WTC11 (cell line): ENCODE results near the gene STARD13.

Experiments used
- CTCF ChIP-seq: fragments of 200-600 bp; IDR thresholded peaks from 2 replicates; pipeline ENCODE4 v1.8.0; 2022; ENCODE audit warnings: antibody characterized with exemption
- RELA ChIP-seq: sonication (generic); formaldehyde crosslinking; IDR thresholded peaks from 2 replicates; pipeline ENCODE4 v1.8.1; 2022; ENCODE audit warnings: missing genetic modification reagents, mild to moderate bottlenecking, borderline replicate concordance
- ZNF121 ChIP-seq: sonication (generic); formaldehyde crosslinking; IDR thresholded peaks from 2 replicates; pipeline ENCODE4 v1.8.0; 2023; ENCODE audit warnings: missing genetic modification reagents

GRCh38 chr13:33249894-33250293, 35.7 kb downstream of the STARD13 start:
- TF ChIP-seq ZNF121 (CRISPR knock-in tag) (no peak), CTCF (no peak), RELA (CRISPR knock-in tag) (no peak)
